Upper lobe of left lung (tissue), 4 donors: ENCODE measurements around the gene NR3C2.
"Not testable (repeated sequence)": the region's sequence is repeated elsewhere in the genome, so short reads cannot be mapped to it uniquely, and the experiment has no call there.

Source experiments
- POLR2A ChIP-seq, 4 donors: fragments of 450-650 bp; IDR thresholded peaks; one replicate each; pipeline ENCODE4 v1.5.1; 2016 to 2017; ENCODE audit warnings: antibody characterized with exemption in 4 of 4, mild to moderate bottlenecking in 2 of 4
- TF ChIP-seq, protein P1 (sequence below), 6 experiments: fragments of 450-650 bp in 4 of 6; fragments of 200-600 bp in 2 of 6; sonication (generic) in 2 of 6; IDR thresholded peaks; one replicate each; pipeline ENCODE4 v1.5.1; 2016 to 2019; ENCODE audit warnings: antibody characterized with exemption in 6 of 6

GRCh38 chr4:148083073-148083472, 359.1 kb downstream of the NR3C2 start:
- TF ChIP-seq, protein P1, sequence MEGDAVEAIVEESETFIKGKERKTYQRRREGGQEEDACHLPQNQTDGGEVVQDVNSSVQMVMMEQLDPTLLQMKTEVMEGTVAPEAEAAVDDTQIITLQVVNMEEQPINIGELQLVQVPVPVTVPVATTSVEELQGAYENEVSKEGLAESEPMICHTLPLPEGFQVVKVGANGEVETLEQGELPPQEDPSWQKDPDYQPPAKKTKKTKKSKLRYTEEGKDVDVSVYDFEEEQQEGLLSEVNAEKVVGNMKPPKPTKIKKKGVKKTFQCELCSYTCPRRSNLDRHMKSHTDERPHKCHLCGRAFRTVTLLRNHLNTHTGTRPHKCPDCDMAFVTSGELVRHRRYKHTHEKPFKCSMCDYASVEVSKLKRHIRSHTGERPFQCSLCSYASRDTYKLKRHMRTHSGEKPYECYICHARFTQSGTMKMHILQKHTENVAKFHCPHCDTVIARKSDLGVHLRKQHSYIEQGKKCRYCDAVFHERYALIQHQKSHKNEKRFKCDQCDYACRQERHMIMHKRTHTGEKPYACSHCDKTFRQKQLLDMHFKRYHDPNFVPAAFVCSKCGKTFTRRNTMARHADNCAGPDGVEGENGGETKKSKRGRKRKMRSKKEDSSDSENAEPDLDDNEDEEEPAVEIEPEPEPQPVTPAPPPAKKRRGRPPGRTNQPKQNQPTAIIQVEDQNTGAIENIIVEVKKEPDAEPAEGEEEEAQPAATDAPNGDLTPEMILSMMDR (IDR thresholded peaks at IDR 0.05): not testable (repeated sequence)
- TF ChIP-seq POLR2A (IDR thresholded peaks at IDR 0.05): not testable (repeated sequence)
